HG02610 (cell line): Measurements from ENCODE around the gene ZMYM4.

Experiments
- ATAC-seq: cut with Tn5 transposase; IDR thresholded peaks from one replicate; pipeline ENCODE4 v1.9.1; 2021; ENCODE audit warnings: mild to moderate bottlenecking, moderate library complexity; ENCODE audit not compliant: unreplicated experiment

Gene ZMYM4

DNA sequence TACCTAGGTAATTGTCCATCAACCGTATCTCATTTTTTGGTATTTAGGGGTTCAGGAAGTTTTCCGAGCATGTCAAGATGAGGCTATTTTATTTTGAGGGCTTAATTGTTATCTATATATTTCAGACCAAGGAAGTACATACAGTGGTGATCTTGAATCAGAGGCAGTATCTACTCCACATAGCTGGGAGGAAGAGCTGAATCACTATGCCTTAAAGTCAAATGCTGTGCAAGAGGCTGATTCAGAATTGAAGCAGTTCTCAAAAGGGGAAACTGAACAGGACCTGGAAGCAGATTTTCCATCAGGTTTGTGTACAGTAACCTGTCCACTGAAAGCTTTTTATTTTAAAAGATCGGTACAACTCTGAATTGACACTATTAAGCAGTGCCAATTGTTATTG is 130.2 kb downstream of the ZMYM4 start:
- no peak for ATAC-seq

DNA sequence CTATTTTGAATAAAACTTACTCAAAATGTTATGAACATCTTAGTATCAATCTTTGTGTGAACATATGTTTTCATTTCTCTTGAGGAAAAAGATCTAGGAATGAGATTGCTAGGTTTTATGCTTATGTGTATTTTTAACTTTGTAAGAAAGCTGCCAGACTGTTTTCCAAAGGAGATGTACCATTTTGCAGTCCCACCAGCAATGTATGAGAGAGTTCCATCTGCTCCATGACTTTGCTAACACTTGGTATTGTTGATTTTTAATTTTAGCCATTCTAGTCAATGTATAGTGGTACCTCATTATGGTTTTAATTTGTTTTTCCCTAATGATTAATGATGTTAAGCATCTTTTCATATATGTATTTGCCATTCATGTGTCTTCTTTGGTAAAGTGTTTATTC is 132.5 kb downstream of the ZMYM4 start:
- ATAC-seq: no peak

DNA sequence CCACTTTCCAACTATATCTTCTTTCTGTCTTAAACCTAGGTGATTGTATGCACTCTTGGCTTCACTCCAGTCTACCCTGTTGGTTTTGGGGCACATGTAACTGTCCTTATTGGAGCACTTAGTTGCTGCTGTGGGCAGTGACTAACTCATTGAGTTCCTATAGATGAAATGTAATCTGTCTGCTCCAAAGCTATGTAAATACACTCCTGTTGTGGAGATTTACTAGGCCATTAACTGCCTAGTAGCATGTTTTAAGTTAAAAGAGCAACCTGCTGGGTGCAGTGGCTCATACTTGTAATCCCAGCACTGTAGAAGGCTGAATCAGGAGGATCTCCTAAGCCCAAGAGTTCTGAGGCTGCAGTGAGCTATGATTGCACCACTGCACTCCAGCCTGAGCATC is 137.6 kb downstream of the ZMYM4 start:
- ATAC-seq: no peak

DNA sequence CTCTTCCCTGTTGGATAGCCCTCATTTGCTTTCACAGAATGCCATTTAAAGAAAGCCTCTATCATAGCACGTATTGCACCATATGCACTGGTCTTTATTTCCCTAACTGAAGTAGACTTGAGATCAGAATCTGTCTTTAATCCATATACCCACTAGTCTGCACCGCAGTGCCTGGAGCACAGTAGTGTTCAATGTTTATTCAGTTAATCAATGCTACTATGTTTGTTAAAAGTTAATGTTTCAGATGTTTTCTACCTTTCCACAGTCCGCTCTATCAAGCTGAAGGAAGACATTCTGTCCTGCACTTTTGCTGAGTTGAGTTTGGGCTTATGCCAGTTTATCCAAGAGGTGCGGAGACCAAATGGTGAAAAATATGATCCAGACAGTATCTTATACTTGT is 139.2 kb downstream of the ZMYM4 start:
- ATAC-seq: no peak

DNA sequence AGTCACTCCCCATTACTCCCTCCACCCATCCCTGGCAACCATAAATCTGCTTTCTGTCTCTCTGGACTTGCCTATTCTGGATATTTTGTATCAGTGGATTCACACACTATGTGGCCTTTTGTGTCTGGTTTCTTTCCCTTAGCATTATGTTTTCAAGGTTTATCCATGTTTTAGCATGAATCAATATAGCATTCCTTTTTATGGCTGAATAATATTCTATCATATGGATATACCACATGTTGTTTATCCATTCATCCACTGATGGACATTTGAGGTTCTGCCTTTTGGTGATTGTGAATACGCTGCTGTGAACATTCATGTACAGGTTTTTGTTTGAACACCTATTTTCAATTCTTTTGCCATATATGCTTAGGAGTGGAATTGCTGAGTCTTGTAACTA is 140.4 kb downstream of the ZMYM4 start:
- no peak for ATAC-seq

DNA sequence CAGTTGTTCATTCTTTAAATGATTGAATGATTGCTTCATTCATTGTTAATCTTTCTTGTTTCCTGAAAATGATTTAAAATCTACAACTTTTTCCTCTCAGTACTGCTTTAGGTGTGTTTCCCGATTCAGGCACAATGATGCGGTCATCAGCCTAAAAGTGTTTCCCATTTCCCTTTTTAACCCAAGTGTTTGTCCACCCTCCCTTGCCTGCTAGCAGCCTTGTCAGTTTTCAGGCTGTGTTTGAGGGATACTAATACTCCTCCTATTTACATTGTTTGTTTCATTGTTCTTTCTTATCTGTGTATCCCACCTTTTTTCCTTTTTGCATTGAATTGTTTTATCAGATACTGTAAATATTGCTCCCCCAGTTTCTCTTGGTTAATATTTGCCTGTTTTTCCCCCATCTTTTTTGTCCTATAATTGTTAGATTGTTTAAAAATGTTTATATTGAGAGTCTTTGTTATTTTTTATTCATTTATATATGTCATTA is 157.6 kb downstream of the ZMYM4 start:
- ATAC-seq: no peak

- ATAC-seq: no peak
Observed at GRCh38 chr1:35428360-35428759, 159.9 kb downstream of the ZMYM4 start.

GRCh38 chr1:35430762-35431161 is 162.3 kb downstream of the ZMYM4 start:
- no peak for ATAC-seq

- ATAC-seq: no peak
Observed at GRCh38 chr1:35431173-35431599, 162.7 kb downstream of the ZMYM4 start.

DNA sequence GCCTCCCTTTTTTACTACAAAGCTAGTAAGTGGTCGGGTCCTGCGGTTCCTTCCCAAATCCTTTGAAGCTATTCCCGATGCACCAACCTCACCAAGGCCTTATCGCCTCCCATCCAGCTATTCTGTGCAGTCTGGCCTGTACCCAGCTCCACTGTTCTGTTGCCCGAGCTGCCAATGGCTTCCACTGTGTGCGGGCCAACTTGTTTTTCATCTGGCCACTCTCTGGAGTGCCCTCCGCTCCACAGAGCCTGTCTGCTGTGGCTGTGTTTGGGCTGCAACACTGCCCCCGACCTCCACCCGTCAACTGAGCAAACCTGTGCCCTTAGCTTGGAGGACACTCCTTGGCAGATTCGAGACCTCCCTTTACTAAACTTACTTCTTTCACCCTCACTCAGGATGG is 163.7 kb downstream of the ZMYM4 start:
- no peak for ATAC-seq

DNA sequence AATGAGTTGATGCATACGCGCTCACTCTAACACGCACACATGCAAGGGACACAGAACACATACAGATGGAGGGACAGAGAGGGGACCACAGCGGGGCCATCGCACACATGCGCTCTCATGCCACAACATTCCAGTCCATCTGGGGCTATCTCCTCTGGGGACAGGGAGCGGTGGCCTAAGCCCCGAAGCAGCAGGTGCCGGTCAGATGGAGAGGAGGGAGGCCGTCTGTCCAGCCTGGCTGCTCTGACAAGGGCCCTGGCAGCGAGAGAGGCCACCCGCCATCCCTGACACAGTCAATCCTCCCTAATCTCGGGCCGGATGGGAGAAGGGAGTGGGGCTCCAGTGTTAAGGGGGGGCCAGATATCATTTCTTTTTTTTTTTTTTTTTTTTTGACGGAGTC is 165.2 kb downstream of the ZMYM4 start:
- ATAC-seq: no peak

GRCh38 chr1:35434703-35435102 is 166.2 kb downstream of the ZMYM4 start:
- ATAC-seq: no peak

- ATAC-seq: no peak
Observed at GRCh38 chr1:35436078-35436477, 167.6 kb downstream of the ZMYM4 start.

- ATAC-seq: no peak
Observed at GRCh38 chr1:35437200-35437599, 168.7 kb downstream of the ZMYM4 start.

DNA sequence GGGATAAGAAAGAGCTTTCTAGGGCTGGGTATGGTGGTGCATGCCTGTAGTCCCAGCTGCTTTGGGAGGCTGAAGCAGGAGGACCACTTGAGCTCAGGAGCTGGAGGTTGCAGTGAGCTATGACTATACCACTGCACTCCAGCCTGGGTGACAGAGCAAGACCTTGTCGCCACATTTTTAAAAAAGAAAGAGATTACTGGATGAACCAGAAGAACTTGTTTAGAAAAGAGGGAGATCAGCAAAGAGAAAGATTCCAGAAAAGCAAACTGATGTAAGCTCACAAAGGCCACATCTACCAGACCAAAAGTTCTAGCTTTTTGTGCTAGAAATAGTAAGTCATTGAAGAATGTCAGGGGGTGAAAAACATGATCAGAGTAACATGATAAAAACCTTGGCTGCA is 171.1 kb downstream of the ZMYM4 start:
- no peak for ATAC-seq

GRCh38 chr1:35441926-35442579 is 173.5 kb downstream of the ZMYM4 start:
- ATAC-seq: no peak

GRCh38 chr1:35442734-35443133 is 174.2 kb downstream of the ZMYM4 start:
- no peak for ATAC-seq

DNA sequence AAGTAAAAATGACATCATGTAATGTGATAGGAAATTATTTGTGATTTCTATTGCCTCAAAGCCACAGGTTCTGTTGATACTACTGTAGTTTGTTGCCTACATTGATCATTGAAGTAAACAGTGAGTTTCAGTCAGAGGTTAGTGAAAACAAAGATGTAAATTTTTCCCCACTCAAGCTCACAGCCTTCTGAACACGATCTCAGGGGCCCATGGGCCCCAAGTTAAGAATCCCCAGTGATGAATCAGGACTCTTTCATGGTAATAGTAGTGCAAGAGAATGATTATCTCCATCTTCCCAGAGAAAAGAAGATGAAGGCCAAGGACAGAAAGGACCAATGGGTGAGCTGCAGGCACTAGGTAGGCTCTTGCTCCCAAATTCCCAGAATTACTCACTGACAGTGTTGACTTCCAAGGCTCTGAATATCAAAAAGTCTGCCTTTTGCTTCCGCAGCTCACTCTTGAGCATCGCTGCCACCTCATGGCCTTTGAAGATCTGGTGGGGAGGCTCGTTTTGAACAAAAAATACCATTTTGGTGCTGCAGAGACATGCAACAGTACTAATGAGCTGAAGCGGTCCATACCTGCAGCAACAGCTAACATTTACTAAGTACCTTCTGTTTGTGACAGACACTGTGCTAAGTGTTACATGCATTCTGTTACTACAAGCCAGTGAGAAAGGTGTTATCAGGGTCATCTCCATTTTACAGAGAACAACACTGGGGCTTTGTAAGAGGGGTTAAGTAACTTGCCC is 175.4 kb downstream of the ZMYM4 start:
- ATAC-seq: no peak

DNA sequence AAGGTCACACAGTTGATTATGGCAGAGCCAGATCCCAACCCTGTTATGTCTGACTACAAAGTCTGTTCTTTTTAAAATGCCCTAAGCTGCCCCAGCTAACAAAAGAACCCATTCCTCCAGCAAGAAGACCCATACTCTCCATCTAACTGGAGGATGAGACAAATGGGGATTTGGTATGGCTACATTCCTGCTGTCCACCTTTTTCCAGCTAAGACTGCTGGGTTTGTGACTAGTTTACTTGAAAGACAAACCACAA is 175.9 kb downstream of the ZMYM4 start:
- ATAC-seq: no peak

DNA sequence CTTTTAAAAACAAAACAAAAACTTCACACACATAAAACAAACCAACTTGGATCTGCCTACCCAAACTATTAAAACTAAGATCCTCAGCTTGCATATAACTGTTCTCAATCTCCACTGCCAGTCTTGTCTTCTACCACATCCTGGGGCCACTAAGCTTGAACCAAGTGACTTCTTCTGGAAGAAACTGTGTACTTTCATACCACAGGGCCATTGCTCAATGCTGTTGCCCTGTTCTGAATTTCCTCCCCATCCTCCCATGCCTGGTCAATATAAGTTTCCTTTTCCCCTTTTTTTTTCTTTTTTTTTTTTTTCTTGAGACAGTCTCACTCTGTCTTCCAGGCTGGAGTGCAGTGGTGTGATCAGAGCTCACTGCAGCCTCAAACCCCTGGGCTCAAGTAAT is 178.8 kb downstream of the ZMYM4 start:
- ATAC-seq: no peak

DNA sequence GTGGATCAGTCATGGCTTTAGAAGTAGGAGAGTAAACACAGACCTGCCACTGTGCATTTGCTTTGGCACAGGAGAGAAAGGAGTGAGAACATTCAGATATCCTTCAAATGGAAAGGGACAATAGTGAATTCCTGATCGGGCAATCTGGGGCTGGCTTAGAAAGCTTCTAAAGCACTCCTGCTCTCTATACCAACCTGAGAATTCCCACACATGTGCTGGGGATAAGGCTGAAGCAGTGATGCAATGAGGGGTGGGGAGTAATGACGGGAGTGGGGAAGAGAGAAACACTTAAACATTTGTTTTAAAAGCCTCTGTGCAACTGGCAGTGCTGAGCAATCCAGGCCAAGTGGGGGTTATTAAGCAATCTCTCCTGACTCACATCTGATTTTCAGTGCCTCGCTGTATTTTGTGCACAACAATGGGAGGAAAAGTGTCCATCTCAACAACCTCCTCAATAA is 179.9 kb downstream of the ZMYM4 start:
- ATAC-seq: no peak

- ATAC-seq: no peak
Observed at GRCh38 chr1:35449334-35450008, 181.0 kb downstream of the ZMYM4 start.
